ENCODE measurements around the gene CBX4.

GRCh38 chr17:79830303-79830702 is 8.9 kb downstream of the CBX4 start:
- TF ChIP-seq CTCF (conservative IDR thresholded peaks at IDR 0.05; ENCODE audit: low read depth, low read length): no peak
- TF ChIP-seq RAD21 (IDR thresholded peaks at IDR 0.05; ENCODE audit: low read length): no peak
- TF ChIP-seq MAZ (IDR thresholded peaks at IDR 0.05; ENCODE audit: borderline replicate concordance, low read depth, low read length): no peak
- no peak for TF ChIP-seq CEBPB (IDR thresholded peaks at IDR 0.05; ENCODE audit: low read depth, low read length)

Data from IMR-90 (cell line).